ENCODE results near the gene NR3C2. TPM values are rescaled to one million over a fixed set of nuclear protein-coding genes. Genes with fewer than 3 reads are reported as not detected.

NR3C2 gene
- total RNA-seq, 2 donors from 2014 or later, result 0.44 to 0.82 TPM

- H3K9me3 Mint-ChIP-seq, result no peaks in the 10 kb centered on the region
Measured at GRCh38 chr4:148448141-148448540, 5.9 kb upstream of the NR3C2 start.

GRCh38 chr4:148447681-148448080 is 5.5 kb upstream of the NR3C2 start:
- no peak overlapping the region for H3K27ac ChIP-seq (ENCODE audit: low read depth, low read length)
- peaks cover 58% of the 10 kb centered on the region for H3K27me3 Mint-ChIP-seq (ENCODE audit: insufficient read depth)

More at GRCh38 chr4:148448141-148448540, 5.9 kb upstream of the NR3C2 start:
- Histone ChIP-seq H3K9me3 (ENCODE audit: control insufficient read depth, low read length) (no peaks in the 10 kb centered on the region), H3K27me3 (ENCODE audit: control insufficient read depth, insufficient read depth, low read length, poor library complexity, severe bottlenecking) (peaks cover 60% of the 10 kb centered on the region), H3K4me3 (ENCODE audit: low read length) (no peak overlapping the region), H3K4me1 (ENCODE audit: control insufficient read depth, insufficient read depth, low read length) (no peaks in the 10 kb centered on the region), H3K9ac (ENCODE audit: extremely low read depth, low read length, poor library complexity, severe bottlenecking) (no peak overlapping the region), H3K27ac (ENCODE audit: low read depth, low read length) (no peak overlapping the region), H3K36me3 (ENCODE audit: control insufficient read depth, insufficient read depth, low read length) (no peaks in the 10 kb centered on the region)
- Mint-ChIP-seq H3K4me1 (peaks cover 3% of the 10 kb centered on the region), H3K36me3 (ENCODE audit: low read depth) (no peaks in the 10 kb centered on the region), H3K4me3 (no peak overlapping the region), H3K27me3 (ENCODE audit: insufficient read depth) (peaks cover 53% of the 10 kb centered on the region), H3K27ac (no peak overlapping the region)
- no peak for TF ChIP-seq CTCF (conservative IDR thresholded peaks at IDR 0.05)
- DNase-seq, result no peak

DNA sequence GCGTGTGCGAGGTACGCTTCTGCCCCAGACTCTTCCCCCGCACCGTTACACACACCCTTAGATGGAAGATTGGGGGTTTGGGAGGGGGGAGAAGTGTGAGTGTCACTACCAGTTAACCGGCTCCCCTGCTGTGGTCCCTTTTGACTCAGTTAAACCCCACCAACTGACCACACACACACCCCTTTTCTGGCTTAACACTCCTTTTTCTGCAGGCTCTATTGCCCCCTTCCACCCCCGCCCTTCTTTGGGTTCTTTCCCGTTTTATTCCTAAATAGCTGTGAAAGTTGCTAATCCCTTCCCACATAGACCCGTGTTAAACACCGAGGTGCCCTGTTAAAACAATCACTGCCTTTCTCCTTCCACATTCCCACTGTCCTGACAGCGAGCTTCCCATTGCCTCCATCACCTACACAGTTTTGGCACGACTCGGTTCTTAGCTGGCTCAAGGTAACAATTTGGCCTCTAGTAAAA is 3.7 kb upstream of the NR3C2 start:
- H3K9me3 Mint-ChIP-seq, result no peaks in the 10 kb centered on the region
- no peaks in the 10 kb centered on the region for H3K36me3 Mint-ChIP-seq (ENCODE audit: low read depth)
- peak; percentile 56 for DNase-seq
- H3K4me3 Mint-ChIP-seq, result peak overlapping the region; percentile 77
- Histone ChIP-seq H3K9me3 (ENCODE audit: control insufficient read depth, low read length) (no peaks in the 10 kb centered on the region), H3K27ac (ENCODE audit: low read depth, low read length) (no peak overlapping the region), H3K27me3 (ENCODE audit: control insufficient read depth, insufficient read depth, low read length, poor library complexity, severe bottlenecking) (peaks cover 77% of the 10 kb centered on the region), H3K4me3 (ENCODE audit: low read length) (peak overlapping the region; percentile 88), H3K4me1 (ENCODE audit: control insufficient read depth, insufficient read depth, low read length) (no peaks in the 10 kb centered on the region), H3K9ac (ENCODE audit: extremely low read depth, low read length, poor library complexity, severe bottlenecking) (no peak overlapping the region), H3K36me3 (ENCODE audit: control insufficient read depth, insufficient read depth, low read length) (no peaks in the 10 kb centered on the region)
- 0 to 4% methylated on average over 3 to 11 of the region's 13 CpGs for WGBS, 2 experiments (ENCODE audit: insufficient coverage in 1 of 2, insufficient read length in 1 of 2)
- H3K4me1 Mint-ChIP-seq, result peaks cover 8% of the 10 kb centered on the region
- no peak for TF ChIP-seq CTCF (conservative IDR thresholded peaks at IDR 0.05)
- H3K27me3 Mint-ChIP-seq (ENCODE audit: insufficient read depth), result peaks cover 74% of the 10 kb centered on the region
- H3K27ac Mint-ChIP-seq, result no peak overlapping the region

More at GRCh38 chr4:148447681-148448080, 5.5 kb upstream of the NR3C2 start:
- 0 to 23% methylated on average over 1 to 7 of the region's 8 CpGs for WGBS, 2 experiments (ENCODE audit: insufficient coverage in 1 of 2, insufficient read length in 1 of 2)
- Histone ChIP-seq H3K4me1 (ENCODE audit: control insufficient read depth, insufficient read depth, low read length) (no peaks in the 10 kb centered on the region), H3K36me3 (ENCODE audit: control insufficient read depth, insufficient read depth, low read length) (no peaks in the 10 kb centered on the region), H3K27me3 (ENCODE audit: control insufficient read depth, insufficient read depth, low read length, poor library complexity, severe bottlenecking) (peaks cover 64% of the 10 kb centered on the region), H3K9me3 (ENCODE audit: control insufficient read depth, low read length) (no peaks in the 10 kb centered on the region), H3K4me3 (ENCODE audit: low read length) (no peak overlapping the region), H3K9ac (ENCODE audit: extremely low read depth, low read length, poor library complexity, severe bottlenecking) (no peak overlapping the region)
- peaks cover 3% of the 10 kb centered on the region for H3K4me1 Mint-ChIP-seq
- H3K36me3 Mint-ChIP-seq (ENCODE audit: low read depth), result no peaks in the 10 kb centered on the region
- no peak for TF ChIP-seq CTCF (conservative IDR thresholded peaks at IDR 0.05)
- DNase-seq, result no peak
- H3K9me3 Mint-ChIP-seq, result no peaks in the 10 kb centered on the region
- no peak overlapping the region for H3K4me3 Mint-ChIP-seq
- no peak overlapping the region for H3K27ac Mint-ChIP-seq
